ENCODE data around the gene C1orf122.
"Not testable (repeated sequence)": the region's sequence is repeated elsewhere in the genome, so short reads cannot be mapped to it uniquely, and the experiment has no call there.

The C1orf122 gene

DNA sequence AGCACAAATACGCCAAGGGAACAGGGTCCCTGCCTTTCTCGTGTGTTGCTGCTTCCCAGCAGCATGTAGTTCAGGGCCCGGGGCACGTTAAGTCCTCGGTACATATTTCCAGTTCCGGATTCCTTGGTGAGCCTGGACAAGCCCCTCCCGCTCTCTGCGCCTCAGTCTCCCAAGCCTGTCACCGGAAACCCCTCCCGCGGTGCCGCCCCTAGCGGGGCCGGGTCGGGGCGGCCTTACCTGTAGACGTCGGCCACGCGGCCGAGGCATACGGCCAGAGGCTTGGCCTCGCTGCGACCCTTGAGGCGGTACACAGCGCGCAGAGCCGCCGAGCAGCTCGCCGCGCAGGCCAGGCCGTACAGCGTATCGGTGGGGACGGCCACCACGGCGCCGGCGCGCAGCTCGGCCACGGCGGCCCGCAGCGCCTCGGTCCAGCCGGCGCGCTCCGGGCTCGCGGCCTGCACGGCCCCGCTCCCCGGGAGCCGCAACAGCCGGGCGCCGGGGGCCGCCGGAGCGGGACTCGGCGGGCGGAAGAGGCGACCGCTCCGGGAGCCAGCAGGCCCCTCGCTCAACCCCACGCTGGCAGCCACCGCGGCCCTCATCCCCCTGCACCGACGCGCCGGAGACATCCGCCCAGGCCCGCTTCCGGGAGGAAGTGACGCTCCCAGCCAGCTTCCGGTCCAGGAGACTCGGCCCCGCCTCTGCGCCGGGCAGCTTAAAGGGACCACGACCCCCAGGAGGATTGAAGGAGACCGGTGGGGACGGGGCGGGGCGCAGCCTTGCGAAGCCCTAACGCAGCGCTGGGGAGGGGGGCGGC lies at the start of gene C1orf122, which contains the start of gene YRDC:
TSS of gene C1orf122 (plus strand) at position 236 of the 814 bp plus-strand sequence. CDS start 615 bp downstream, outside the sequence.
TSS of gene YRDC (minus strand) at position 654 of the 814 bp plus-strand sequence. CDS start at position 626, 28 bp downstream.
- DNase-seq = peak; percentile 67

DNA sequence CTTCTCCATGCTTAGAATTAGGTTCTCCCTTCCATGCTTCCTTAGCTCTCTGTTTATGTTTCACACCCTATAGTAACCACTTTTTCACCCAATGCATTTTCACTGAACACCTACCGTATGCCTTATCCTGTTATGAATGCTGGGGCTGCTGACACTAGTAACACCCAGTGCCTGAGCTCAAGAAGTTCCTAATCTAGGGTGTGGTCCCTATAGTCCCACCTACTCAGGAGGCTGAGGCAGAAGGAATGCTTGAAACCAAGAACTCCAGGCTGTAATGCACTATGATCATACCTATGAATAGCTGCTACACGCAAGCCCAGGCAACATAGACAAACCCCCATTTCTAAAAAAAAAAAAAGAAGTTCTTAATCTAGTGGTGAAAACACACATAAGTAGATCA lies 48.1 kb upstream of the C1orf122 start:
- no peak for DNase-seq

DNA sequence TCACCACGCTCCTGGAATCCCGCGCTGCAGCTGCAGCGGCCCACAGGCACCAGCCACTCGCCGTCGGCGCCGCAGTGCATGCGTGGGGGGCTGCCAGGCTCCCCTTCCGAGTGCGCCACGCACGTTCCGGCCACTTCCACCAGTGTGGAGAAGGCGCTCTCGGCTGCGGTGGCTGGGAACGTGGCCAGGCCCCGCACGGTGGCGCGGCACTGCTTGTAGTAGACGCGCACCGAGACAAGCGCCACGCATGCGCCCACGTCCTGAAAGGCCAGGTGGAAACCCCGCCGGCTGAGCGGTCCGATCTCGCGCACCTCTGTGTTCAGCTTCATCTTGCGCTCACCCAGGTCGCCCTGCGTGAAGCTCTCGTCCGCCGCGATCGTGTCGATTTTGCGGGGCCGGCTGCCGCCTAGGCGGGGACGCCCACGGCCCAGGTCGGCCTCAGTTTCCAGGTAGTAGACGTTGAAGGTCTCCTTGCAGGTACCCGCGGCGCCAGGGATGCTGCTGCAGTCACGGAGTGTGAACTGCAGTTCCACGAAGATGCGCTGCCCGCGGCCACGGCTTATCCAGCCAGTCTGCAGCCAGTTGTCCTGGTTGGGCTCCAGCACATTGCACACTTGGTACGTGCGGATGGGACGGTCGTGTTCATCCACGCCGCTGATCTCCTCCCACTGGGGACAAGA lies 46.0 kb upstream of the C1orf122 start:
- DNase-seq = no peak

DNA sequence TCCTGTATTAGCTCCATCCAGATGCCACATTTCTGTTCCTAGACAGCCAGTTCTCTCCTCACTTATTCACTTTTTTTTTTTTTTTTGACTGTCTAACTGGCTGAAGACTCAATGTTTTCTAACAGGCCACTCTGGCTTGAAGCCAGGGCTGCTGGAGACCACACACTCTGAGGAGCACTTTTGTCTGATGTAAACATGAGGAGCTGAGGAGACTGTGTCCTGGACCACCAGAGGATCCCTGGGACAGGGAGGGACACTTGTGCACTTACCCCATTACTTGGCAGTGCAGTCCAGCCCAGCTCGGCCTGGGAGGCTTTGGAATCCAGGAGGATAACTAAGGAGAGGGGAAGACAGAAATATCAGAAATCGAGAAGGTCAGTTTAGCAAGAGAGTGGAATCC lies 45.1 kb upstream of the C1orf122 start:
- DNase-seq = no peak

DNA sequence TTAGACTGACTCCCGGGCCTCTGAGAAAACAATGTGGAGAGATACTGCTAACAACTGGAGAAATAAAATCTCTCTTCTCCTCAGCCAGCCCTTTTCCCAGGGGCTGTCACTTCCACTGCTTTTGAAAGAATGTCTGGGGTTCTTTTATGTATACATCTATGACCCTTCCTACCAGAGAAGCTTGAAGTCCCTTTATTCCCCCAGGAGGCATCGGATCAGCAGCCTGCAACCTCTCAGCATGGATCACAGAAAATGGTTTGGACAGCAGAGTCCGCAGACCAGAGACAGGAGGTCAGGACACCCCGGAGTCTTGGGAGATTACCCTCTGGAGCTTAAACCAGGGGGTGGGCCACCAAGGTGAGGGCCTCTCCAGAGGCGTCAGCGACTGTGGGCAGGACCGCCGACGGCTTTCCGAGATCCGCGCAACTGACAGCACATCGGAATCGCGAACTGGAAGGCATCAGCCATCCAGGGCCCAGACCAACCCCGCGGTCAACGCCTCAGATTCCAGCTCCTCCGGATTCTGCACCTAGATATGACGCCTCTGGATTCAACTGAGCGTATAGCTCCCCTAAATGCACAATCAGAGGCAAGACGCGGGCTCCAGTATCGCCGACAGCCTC lies 43.7 kb upstream of the C1orf122 start:
- no peak for DNase-seq

DNA sequence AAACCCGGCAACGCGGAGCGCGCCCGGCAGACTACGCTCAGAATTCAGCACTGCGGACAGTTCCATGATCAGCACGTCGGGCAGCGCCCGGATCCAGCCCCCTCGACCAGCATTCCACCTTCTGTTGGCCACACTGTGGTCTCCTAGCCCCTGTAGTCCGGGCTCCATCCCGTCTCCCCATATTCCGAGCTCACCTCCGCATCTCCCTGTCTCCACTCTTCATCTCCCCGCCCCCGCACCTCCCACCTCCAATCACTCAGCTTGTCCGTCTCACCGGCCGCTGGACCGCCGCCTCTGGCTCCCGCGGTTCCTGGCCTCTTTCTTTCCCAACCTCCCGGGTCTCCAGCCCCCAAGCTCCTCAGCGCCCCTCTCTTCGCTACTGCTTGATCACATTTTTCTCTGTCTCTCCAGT lies 43.2 kb upstream of the C1orf122 start:
- no peak for DNase-seq

DNA sequence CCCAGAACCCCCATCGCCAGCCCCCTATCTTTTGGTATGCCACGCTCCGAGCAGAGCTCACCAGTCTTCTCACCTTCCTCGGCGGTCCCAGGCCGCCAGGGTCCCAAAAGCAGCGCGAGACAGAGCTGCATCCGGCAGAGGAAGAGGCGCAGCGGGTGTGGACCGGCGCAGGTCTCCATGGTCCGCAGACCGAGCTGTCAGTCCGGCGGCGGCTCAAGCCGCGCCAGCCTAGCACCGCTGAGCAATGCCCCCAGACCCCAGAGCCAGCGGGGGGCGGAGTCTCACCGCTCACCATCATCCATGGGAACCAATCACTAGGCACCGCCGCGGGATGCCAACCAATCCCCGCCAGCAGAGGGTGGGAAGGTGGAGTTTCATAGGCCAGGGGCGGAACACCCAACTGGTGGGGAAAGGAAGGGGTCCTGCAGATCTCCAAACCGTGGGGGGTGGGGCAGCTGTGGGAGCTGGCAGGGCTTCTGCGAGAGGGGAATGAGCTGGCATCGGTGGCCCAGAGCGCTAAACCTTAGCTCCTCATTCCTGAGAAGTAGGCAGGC lies 42.6 kb upstream of the C1orf122 start, which contains the start of gene EPHA10:
TSS of gene EPHA10 (minus strand) at position 233 of the 554 bp plus-strand sequence. CDS start at position 179, 54 bp downstream.
- DNase-seq = no peak

DNA sequence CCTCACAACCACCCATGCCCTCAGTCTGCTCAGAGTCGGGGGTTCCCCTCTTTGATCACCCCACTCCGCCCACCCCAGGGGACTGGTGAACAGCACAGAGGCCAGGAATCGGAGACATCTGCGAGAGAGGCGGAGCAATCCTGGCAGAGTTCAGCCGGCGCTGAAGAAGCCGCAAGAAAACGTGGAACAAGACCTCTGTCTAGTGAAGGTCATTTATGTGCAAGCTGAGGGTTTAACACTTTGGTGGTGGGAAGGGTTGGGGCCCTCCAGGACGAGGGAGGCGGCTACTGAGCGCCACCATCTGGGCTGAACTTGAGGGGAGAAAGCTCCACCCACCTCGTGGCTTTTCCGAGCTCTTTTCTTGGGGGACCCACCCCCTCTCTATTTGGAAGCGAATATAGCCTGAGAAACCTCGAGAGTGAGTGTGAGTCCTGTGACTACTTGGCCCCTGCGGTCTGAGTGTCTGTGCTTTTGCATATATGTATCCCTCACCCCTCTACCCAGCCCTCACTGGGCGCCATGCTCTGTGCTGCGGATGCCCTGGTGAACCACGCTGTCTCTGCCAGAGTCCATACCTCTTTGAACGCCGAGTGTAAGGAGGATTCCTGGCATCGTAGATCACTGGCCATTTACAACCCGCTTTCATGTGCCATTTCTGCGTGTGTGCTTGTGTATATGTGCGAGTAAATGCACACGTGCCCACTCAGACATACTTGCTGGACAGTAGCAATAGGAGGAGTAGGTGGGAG lies 41.5 kb upstream of the C1orf122 start:
- no peak for DNase-seq

DNA sequence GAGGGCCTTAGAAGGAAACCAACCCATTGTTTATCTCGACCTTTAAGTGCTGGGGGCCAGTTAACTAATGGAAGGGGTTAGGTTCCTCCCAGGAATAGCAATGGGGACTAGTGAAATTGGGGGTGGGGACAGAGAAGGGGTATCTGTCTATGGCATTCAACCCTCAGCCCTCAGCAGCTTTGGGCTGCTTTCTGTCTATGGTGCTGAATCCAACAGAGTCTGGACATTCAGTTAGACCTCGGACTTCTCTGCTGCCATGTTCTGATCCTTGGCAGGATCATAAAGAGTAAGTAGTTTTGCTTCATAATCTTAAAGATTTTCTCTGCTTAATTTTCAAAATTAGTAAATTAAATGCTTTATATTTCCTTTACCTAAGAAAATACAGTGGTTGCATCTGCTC lies 40.1 kb upstream of the C1orf122 start:
- no peak for DNase-seq

DNA sequence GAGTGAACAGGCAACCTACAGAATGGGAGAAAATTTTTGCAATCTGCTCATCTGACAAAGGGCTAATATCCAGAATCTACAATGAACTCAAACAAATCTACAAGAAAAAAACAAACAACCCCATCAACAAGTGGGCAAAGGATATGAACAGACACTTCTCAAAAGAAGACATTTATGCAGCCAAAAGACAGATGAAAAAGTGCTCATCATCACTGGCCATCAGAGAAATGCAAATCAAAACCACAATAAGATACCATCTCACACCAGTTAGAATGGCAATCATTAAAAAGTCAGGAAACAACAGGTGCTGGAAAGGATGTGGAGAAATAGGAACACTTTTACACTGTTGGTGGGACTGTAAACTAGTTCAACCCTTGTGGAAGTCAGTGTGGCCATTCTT lies 36.1 kb upstream of the C1orf122 start:
- not testable (repeated sequence) for DNase-seq

DNA sequence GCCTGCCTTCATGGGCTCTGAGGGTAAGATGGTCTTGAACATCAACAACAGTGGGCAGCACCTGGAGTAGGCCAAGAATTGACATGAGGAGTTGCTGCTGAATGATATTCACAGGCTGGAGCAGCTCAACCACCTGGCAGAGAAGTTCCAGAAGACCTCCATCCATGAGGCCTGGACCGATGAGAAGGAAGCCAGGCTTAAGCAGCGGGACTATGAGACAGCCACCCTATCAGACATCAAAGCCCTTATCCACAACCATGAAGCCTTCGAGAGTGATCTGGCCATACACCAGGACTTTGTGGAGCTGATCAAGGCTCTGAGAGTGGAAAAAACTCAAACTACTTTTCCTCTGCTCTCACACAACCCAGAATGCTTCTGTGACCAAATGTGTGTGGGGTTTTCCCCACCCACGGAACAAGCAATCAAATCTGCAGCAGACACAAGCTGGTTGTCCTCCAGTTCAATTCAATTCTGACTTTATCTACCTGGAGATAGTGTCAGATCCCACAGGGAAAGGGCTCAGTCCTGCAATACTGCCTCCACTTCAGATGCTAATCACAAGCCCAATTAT lies 30.6 kb upstream of the C1orf122 start:
- no peak for DNase-seq

DNA sequence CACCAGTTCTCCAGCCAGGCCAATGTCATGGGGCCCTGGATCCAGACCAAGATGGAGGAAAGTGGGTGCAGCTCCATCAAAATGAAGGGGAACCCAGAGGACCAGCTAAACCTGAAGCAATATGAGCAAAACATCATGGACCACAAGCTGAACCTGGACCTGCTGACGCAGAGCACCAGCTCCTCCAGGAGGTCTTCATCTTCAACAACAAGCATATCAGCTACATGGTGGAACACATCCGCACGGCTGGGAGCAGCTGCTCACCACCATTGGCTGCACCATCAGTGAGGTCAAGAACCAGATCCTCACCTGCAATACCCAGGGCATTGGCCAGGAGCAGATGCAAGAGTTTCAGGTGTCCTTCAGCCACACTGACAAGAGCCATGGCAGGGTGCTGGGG lies 28.9 kb upstream of the C1orf122 start:
- no peak for DNase-seq

DNA sequence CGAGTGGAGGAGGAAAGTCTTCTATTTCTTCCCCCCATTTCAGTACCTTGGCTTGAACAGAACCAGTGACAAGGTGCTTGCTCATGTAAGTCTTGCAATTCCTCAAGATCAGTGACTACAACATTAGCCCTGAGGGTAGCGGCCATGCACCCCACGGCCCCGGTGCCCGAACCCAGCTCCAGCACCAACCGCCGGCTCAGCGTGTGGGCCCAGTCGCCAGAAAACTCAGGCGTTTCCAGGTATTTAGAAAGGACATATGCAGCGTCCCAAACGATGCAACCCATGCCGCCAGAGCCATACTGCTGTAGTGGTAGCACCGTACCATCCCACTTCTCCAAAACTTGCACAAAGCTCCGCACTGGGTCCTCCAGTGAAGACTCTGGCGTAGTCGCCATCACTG lies 25.1 kb upstream of the C1orf122 start:
- DNase-seq = no peak

DNA sequence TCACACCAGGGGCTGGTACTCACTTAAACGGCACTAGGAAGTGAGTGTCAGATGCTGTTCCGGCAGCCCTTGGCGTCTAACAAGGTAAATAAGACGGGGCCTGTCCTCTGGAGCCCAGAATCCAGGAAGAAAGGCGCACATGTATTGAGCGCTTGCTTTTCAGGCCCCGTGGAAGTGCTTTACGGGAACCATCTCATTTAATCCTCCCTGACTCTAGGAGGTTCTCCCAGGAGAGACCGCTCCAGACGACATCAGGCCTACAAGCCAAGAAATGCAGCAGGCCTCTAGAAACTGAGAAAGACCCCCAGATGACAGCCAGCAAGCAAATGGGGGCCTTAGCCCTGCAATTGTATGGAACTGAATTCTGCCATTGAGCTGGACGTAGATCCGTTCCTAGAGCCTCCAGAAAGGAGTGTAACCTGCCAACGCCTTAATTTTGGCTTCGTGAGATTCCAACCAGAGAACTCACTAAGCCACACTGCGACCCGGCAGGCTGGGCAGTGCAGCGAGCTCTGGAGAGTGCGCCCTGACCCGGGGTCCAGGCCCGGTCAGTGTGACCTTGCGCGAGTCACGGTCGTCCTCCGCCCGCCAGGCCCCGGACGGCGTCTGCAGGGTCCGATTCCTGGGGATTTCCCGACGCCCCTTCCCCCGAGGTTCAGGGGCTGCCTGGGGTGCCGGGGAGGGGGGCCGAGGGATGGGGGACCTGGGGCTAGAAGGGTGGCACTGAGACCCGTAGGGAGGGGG lies 14.5 kb upstream of the C1orf122 start:
- no peak for DNase-seq

DNA sequence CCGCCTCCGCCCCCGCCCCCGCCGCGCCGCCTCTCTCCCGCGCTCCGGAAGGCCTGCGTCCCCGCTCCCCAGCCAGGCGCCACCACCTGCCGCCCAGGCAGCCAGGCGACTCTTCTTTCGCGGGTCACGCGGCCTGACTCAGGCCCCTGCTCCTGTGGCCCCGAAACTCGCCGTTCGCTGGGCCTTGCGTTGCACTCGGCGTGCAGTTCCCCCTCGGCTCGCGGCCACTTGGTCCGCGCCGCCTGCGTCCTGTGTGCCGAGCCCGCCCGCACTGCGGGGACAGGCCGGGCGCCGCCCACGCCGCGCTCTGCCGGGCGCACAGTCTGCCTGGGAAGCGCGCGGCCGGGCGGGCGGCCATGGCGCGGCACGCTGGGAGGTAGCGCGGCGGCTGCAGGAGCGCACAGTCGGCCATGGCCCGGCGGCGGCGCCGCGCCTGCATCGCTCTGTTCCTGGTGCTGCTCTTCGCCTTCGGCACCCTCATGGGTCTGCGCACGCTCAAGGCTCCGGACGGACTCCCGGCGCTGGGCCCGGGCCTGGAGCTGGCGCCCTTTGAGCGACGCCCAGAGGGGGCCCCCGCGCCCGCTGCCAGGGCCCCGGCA lies 13.7 kb upstream of the C1orf122 start, which contains the start of gene MANEAL:
TSS of gene MANEAL (plus strand) at position 75 of the 599 bp plus-strand sequence. CDS start at position 411, 336 bp downstream.
- DNase-seq = peak; percentile 6

DNA sequence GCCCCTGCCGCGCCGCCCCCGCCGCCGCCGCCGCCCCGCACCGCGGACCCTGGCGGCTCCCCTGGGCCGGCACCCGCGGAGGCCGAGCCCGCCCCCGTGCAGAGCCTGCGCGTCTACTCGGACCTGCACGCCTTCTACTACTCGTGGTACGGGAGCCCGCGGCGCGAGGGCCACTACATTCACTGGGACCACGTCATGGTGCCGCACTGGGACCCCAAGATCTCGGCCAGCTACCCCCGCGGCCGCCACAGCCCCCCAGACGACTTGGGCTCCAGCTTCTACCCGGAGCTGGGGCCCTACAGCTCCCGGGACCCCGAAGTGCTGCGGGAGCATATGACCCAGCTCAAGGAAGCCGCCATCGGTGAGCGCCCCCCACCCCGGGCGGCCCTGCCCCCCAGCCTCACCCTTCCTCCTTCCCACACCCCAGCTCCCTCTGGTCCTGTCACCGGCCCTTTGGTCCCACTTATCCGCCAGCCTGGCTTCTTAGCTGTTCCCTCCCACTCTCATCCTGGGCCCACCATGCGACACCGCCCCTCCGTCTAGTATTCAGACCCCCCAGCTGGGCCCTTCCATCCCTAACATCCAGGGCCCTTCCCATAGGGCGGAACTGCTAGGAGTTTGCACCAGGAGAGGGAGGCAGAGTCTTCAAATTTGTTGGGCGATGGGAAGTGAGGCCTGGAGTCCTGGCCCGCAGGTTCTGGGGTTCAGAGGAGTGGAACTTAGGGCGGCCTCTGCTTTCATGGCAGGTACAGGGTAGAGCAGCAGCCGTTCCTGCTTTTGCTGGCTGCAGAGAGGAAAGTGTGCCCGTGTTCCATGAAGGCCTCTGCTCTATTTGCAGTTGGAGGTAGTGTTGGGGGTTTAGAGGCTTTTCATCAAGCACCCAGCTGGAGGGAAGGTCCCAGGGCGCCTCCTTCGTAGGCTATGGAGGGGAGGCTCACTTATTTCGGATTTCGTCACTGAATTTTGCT lies 12.9 kb upstream of the C1orf122 start:
- no peak for DNase-seq

DNA sequence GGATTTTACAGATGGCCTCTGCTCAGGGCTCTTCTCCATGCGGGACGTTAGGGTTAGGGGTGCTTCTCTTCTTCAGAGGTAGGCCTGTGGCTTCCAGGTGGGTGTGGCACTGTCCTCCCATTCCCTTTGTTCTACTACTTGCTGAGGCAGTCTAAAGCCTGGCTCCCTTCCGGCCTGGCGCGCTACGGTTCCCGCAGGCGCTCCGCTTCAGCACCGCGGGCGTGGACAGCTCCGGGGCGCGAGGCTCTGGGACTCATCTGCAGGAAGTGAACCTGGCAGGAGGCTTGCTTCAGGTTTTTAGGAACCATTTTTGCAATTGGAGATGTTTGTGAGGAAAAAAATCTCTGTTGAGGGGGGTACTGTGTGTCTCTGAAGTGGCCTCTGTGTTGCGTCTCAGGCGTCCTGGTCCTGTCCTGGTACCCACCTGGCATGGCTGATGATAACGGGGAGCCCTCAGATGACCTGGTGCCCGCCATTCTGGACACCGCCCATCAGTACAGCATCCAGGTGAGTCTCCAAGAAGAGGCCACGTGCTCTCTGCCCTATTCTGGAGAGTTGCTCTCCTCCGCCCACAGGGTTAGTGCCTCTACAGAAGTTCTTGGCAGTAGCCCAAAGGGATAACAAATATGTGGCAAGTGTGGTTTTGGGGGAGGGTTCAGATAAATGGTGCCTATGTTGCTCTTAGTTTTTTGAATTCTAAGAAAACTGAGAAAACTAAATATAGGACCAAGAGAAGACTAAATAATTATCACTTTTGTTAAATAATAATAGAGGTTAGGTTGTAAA lies 12.1 kb upstream of the C1orf122 start:
- no peak for DNase-seq

DNA sequence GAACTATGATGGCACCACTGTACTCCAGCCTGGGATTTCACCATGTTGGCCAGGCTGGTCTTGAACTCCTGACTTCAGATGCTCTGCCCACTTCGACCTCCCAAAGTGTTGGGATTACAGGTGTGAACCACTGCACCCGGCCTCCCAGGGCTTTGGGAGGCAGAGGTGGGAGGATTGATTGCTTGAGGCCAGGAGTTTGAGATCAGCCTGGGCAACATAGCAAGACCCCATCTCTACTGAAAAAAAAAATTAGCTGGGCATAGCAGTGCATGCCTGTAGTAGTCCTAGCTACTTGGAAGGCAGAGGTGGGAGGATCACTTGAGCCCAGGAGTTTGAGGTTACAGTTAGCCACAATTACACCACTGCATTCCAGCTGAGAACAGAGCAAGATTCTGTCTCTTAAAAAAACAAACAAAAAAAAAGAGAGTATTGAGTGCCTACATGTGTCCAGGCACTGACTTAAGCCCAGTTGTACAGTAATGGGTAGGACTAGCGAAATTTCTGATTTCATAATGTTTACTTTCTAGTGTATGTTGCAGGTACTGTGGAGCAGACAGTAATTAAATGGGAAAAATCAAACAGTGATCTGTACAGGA lies 9.7 kb upstream of the C1orf122 start:
- DNase-seq = no peak
